Measurements from ENCODE around the gene GGTA1.

DNA sequence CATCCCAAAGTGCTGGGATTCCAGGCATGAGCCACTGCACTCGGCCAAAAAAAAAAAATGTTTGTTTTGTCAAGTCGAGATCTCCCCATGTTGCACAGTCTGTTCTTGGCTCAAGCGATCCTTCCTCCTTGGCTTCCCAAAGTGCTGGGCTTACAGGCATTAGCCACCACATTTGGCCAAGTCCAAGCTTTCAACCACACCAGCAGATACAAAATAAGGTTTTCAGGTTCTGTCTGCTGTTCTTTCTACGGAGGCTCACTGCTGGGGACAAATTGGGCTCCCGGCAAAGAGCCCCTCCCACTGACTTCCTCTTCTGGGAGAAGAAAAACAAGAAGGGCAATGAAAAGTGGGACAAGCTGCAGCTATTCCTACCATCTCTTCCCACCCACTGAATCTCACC, 37.6 kb upstream of the GGTA1 start:
- TF ChIP-seq, protein P1, sequence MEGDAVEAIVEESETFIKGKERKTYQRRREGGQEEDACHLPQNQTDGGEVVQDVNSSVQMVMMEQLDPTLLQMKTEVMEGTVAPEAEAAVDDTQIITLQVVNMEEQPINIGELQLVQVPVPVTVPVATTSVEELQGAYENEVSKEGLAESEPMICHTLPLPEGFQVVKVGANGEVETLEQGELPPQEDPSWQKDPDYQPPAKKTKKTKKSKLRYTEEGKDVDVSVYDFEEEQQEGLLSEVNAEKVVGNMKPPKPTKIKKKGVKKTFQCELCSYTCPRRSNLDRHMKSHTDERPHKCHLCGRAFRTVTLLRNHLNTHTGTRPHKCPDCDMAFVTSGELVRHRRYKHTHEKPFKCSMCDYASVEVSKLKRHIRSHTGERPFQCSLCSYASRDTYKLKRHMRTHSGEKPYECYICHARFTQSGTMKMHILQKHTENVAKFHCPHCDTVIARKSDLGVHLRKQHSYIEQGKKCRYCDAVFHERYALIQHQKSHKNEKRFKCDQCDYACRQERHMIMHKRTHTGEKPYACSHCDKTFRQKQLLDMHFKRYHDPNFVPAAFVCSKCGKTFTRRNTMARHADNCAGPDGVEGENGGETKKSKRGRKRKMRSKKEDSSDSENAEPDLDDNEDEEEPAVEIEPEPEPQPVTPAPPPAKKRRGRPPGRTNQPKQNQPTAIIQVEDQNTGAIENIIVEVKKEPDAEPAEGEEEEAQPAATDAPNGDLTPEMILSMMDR (IDR thresholded peaks at IDR 0.05; ENCODE audit: insufficient read depth, low read length, poor library complexity, severe bottlenecking): no peak
- TF ChIP-seq EZH2phosphoT487 (conservative IDR thresholded peaks at IDR 0.05; ENCODE audit: low read length): no peak
